ENCODE measurements around the gene KCNN3.

KCNN3 gene

DNA sequence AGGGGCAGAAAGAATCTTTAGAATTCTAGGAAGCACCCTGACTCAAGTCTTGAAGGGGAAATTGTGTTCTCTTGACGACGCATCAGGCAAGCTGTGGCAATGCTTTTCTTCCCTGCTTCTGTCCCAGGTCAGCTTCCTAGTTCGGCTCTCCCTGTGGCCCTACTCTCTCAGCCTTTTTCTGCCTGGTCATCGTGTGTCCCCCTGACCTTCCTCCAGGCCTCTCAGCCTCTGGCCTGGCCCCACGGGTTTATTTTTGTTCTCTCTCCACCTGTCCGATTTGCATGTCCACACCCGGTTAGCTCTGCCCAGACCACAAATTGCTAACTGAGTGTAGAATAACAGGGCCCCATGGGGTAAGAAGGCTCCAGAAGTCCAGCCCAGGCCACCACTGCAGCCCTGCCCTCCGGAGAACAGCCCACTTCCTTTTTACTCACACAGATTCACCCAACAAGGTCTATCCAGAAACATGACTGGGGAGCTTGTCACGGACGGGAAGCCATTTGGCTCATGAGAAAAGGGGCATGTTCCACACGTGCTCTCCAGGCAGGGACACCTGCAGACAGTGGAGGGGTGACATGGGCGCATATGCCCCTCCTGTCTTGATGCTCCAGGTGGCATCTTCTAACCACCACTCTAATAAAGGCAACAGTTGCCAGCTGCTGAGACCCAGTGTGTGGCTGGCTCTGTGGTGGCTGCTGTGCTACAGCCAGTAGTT lies 9.8 kb downstream of the KCNN3 start:
- peak; percentile 38 for DNase-seq (ENCODE audit: low spot score)

DNA sequence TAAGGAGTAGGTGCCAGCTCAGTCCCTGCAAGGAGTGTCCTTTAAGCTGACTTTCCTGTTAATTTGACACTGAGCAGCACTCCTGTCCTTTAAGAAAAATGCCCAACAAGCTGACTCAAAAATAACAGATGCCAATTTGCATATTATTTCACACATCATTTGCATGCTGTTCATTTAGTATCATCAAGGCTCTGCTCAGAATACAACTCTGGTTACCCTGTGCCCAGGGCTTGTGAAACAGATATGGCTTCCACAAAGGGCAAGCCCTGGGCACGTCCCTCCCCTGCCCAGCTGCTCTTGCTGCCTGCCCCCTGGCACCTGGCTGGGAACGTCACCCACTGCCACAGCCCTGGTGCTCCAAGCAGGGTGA lies 10.3 kb downstream of the KCNN3 start:
- DNase-seq (ENCODE audit: low spot score), result no peak

DNA sequence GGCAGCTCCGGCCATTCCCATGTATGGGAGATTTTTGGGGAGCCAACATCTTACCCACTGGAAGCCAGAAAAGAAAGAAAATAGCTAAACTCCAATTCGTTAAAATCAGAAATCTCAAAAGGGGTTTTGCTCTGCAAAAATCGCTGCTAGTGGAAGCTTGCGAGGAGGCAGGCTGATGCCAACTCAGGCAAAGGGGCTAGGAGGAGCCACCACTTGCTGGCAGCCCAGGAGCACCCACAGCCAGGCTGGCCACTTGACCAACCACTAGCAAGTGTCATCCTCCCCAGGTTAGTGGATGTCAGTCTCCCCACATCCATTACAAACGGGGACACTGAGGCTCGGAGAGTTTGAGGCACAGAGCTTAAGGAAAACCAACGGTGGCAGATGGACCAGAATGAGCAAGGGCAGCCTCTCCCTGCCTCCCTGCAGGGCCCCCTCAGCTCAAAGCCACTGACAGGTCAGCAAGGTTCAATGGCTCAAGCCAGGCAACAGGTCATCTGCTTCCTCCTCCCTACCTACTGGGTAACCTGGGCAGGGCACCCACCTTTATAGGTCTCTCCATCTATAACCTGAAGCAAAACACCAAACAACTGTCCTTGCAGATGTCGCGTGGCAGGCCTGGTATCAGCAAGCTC lies 10.8 kb downstream of the KCNN3 start:
- no peak for DNase-seq (ENCODE audit: low spot score)

DNA sequence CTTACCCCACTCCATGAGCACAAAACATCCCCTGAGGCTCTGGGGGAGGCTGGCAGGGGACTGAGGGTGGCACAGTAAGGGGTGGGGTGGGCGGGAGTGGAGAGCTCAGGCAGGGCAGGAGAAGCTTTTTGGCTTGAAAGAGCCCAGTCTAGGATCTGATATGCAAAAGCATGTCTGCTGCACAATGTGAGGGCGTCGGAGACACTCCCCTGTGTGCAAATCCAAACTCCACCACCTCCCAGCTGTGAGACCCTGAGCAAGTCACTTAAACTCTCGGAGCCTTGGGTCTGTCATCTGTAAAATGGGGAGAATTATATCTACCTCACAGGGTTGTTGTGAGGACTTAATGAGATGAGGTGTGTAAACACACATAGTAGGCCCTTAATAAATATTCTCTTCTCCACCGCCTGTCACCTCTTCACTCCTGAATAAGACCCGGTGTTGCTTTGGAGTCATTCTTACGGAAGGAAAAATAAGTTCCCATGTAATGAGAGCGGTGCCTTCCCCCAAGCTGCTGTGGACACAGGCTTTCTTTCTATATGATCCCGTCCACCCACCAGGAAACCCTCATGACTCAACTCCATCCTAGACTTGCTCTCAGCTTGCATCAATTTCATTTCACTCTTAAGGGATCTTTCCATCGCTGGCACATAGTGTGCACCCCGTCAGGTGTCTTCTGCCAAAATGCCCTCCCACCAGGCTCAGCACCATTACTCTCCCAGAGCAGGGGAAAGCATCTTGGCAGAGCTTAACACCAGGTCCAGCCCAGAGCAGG lies 12.5 kb downstream of the KCNN3 start:
- DNase-seq (ENCODE audit: low spot score), result no peak

DNA sequence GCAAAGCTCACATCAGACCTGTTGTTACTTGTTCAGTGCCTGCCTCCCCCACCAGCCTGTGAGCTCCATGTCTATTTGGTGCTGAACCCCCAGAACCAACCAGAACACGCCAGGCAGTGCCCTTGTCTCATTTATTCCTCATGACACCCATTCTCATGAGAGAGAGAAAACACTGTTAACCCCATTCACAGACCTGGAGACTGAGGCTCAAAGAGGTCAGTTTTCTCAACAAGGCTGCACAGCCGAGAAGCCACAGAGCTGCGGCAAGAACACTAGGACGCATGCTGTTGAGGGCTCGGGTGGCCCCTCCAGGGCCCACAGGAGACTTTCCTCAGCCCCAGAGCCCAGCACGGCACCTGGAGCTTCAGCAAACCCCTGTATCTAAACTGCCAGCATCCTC lies 13.1 kb downstream of the KCNN3 start:
- DNase-seq (ENCODE audit: low spot score), result no peak

DNA sequence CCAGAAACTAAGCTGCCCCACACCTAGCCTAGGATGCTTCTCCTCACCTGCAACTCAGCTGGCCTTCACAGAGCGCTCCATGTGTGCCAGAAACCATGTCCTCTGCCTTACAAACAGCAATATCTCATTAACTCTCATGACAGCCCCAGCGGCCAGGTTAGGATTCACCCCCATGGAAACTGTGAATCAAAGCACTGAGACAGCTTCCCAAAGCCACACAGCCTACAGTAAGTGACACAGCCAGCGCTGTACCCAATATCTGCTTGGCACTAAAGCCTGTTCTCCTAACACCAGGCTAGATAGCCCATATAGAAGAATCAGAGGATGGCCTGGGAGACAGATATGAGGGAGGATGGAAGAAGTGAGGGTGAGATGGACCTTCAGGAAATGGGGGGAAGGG lies 13.5 kb downstream of the KCNN3 start:
- DNase-seq (ENCODE audit: low spot score), result no peak

DNA sequence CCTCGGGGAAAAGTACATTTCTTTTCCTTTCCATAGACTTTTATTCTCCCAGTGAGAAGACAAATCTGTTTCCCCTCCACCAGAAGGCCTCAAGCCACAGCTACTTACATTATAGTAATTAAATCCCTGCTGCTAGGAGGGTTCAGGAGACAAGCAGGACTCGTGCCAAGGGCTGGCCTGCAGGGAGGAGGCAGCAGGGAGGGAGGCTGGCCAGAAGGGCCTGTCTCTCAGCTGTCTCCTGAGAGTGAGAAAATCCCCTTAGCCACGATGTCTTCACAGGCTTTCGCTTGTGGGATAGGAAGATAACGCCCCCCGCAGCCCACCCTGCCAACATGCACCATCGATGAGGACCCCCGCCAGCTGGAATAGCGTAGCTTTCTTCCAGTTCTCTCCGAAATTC lies 14.0 kb downstream of the KCNN3 start:
- DNase-seq (ENCODE audit: low spot score), result no peak

DNA sequence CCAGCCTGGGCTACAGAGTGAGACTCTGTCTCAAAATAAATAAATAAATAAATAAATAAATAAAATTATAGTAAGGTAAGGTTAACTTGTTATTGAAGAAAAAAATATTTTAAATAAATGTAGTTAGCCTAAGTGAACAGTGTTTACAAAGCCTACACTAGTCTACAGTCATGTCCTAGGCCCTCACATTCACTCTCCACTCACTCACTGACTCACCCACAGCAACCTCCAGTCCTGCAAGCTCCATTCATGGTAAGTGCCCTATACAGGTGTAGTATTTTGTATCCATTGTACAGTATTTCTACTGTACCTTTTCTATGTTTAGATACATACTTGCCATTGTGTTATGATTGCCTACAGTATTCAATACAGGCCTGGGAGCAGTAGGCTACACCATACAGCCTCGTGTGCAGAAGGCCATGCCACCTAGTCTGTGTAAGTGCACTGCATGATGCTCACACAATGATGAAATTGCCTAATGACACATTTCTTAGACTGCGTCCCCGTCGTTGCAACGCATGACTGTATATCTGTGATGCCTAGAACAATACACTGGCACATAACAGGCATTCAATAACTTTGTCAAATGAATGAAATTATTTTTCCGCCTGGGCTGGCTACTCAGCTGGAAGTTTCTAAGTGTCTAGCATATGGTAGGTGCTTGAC lies 14.8 kb downstream of the KCNN3 start:
- DNase-seq (ENCODE audit: low spot score), result no peak

DNA sequence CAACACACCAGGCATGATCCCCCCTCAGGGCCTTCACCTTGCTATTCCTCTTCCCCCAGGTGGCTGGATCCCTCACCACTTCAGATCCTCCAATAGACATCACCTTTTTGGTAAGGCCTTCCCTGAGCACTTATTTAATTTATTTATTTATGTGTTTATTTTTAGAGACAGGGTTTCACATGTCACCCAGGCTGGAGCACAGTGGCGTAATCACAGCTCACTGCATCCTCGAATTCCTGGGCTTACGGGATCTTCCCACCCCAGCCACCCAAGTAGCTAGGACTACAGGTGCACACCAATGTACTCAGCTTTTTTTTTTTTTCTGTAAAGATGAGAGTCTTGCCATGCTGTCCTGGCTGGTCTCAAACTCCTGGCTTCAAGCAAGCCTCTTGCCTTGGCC lies 17.2 kb downstream of the KCNN3 start:
- no peak for DNase-seq (ENCODE audit: low spot score)

DNA sequence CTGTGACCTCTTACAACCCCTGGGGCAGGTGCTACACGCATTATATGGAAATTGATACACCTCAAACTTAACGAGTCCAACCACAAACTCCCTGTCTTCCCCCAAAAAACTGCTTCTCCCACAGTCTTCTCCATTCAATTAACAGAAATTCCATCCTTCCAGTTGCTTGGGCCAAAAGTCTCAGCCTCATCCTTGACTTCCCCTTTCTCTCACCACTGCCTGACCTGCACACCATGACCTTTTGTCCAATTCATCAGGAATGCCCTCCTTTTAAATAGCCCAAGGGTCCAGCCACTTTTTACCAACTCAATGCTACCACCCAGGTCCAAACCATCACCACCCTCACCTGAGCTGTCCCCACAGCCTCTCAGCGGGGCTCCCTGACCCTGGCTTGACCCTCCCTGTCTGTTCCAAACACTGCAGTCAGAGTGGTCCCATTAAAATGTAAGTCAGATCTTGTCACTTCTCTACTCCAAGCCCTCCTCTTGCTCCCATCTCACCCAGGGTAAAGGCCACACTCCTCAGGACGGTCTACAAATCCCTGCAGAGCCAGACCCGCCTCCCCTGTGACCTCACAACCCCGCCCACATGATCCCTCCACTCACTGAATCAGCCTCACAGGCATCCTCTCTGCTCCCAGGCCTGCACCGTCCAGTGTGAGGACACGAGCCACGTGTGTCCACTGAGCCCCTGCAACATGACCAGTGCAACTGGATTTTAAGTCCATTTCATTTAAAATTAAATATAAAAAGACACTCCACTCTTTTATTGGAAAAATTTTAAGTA lies 18.5 kb downstream of the KCNN3 start:
- no peak for DNase-seq (ENCODE audit: low spot score)

DNA sequence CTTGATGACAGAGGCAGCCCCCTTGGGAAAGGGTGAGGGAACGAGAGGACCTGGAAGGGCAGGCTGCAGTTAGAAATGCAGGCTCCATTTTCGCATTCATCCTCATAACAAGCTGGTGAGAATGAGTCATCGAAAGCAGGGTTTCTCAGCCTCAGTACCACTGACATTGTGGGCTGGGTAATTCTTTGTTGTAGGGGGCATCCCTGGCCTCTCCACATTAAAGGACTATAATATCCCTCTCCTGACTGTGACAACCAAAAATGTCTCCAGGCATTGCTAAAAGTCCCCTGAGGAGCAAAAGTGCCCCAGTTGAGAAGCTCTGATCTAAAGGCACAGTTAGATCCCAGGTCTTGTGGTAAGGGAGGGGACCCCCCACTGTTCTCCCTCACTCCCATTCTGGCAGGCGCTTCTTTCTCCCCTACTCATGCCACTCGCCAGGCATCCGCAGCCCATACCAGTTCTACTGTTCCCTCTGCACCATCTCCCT lies 20.4 kb downstream of the KCNN3 start:
- DNase-seq (ENCODE audit: low spot score), result no peak

DNA sequence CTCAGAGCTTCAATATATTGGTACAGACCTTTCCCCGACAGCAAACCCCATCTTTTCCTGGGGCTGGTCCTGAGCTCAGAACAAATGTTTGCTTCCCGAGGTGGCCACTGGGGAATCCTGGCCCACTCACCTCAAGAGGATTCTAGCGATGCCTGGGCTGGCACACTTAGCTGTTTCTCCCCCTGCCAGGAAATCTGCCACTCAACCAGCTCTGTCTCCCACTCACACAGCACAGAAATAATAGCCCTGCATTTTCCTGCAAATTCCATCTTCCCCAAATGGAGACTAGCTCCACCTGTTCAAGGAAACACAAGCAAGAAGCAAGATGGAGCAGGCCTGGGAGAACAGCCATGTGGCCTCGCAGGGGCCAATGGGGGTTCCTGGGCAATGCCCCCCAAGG lies 21.1 kb downstream of the KCNN3 start:
- no peak for DNase-seq (ENCODE audit: low spot score)

DNA sequence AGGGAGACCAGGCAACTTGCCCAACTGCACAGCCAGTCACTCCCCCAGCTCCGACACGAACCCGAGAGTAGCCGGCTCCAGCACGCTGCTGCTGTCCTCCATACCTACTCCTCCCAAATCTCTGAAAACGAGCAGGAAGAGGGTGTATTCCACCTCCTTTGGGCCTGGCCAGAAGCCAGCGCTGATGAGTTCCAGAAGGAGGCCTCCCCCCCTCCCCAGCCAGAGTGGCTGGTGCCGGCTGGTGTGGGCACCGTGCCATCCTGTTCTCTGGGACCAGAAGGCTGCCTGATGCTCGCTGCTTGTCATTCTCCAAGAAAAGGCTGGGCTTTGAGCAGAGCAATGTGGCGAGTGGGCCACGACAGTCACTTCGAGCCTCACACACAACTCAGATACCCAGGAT lies 22.2 kb downstream of the KCNN3 start:
- no peak for DNase-seq (ENCODE audit: low spot score)

DNA sequence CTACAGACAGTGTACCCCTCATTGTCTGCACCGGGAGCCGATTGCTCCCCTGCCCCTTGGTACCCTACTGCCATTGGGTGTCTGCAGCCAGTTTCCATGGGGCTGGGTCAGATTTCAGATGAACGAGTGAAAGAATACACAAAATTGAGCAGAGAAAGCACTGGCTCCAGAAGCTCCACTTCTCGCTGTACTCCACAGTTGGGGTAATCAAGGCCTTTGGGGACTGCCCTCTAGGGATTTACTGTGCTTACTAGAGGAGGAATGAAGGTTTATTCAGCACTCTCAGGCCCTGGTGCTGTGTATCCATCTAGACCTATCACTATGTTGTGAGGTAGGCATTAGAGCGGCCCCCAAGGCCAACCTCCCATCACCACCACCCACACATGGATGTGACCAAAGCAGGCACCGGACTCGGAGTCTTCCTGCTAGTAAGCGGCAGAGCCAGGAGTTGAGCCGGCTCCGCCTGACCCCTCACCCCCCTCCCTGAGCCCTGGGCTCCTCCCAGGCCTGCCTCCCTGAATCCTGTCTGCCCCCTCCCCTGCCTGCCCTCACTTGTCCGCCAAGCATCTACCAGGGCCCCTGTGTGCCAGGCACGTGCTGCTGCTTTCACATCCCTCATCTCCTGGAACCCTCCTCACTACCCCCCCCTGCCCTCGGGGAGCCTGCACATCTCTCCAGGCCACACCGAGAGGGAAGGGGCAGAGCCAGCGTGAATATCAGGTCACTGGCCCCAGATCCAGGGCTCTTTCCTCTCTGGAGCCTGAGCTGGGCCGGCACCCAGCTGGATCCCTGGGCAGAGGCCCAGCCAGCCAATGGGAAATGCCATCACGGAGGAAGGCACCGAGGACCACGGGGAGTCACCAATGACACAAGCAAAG lies 23.3 kb downstream of the KCNN3 start:
- no peak for DNase-seq (ENCODE audit: low spot score)

DNA sequence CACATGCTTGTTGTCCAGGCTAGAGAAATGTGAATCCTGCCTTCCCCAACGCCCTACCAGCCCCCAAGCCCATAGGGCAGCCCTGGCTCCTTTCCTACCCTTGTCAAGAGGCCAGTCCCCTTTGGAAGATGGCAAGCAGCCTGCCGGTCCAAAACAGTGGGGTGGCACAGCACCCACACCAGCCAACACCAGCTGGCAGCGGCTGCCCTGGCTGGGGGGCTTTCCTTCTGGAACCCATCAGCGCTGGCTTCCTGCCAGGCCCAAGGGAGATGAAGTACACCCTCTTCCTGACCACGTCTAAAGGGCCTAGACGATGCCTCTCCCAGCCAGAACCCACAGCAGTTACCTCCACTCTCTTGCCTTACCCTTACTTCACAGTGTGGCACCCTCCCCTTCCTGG lies 24.2 kb downstream of the KCNN3 start:
- DNase-seq (ENCODE audit: low spot score), result no peak

DNA sequence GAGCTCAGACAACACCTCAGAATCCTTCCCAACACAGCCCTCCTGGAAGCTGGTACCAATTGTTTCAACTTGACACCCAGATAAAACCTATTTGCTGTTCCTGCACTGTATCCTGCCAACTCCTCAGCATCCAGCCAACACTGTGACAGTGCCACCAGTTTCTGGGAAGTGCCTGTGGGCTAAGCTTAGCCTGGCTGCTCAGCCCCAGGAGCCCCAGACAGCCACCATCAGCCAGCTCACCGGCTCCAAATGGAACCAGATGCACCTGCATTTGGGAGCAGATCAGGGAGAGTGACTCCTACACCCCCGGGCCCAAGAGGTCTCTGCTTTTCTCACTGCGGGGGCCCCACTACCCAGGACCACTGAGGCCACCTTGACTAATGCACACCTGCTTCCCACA lies 24.9 kb downstream of the KCNN3 start:
- DNase-seq (ENCODE audit: low spot score), result no peak

DNA sequence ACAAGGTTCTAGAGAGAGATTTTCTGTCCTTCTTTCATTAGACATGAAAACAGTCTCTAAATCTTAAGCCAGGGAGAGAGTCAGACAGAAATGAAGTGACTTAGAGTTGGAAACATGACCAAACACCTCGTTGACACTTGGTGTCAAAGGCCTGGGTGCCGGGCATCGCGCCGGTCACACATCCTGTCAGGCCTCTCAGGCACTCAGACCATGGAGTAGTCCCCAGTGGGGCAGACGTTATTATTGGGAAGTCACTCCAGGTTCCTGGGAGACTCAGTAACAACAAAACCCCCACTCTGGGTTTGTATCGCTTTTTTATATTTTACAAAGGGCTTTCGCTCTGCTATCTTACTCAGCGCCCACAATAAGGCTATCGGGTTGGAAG lies 25.8 kb downstream of the KCNN3 start:
- no peak for DNase-seq (ENCODE audit: low spot score)

DNA sequence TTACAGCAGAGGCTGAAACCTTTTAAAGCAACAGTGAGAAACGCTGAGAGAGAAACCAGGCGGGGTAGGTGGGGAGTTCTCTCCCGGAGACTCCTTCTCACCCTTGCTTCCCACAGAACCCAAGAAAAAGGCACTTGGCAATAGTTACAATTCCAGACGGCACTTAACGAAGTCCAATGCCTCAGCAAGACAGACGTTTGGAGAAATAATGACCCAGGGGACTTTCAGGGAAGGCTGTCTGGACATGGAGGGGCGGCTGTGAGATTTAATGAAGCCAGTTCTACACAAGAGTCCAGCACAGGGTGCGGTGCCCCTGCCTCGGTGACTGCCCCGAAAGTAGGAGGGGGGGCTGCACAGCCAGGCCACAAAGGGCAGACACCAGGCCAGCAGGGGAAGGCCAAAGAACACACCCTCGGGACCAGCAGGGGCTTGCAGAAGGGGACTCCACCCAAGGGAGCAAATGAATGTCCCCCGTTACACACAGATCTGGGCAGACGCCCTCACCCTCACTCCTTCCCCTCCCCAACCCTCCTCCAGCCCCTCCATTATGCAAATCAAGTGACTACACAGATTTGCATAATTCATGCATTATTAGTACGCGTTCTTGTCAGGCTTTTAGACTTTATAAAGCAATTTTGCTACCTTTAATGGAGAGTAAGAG lies 26.3 kb downstream of the KCNN3 start:
- no peak for DNase-seq (ENCODE audit: low spot score)

DNA sequence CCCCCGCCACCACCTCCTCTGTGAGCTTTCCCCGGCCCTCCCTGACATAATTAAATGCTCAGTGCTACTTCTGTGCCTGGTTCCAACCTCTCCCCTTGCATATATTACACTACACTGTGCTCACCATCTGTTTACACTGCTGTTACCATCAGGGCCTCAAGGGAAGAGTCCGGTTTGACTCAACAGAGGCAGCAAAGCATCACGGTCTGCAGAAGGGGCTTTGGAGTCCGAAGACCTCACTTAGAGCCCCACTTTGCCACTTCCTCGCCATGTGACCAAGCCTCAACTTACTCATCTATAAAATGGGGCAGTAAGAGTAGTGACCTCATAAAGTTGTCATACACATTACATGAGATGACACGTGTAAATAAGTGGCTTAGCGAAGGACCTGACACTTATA lies 27.4 kb downstream of the KCNN3 start:
- no peak for DNase-seq (ENCODE audit: low spot score)

DNA sequence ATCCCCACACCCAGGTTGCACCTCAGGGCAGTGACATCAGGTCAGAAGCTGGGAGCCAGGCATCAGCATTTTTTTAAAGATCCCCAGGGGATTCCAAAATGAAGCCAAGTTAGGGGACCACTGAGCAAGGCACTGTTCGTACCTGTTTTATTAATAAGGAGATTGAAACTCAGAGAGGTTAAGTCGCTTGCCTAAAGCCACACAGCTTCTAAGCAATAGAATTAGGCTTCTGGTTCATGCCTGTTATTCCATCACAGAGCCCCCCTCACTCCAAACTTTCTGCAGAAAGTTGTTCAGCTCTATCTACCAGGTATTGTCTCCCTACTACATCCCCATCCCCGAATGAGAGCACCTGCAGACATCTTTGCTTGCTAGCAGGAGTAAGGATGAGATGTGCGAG lies 28.7 kb downstream of the KCNN3 start:
- no peak for DNase-seq (ENCODE audit: low spot score)

Measured in SW480 (cell line).